ENCODE measurements around the gene TAB2. TPM values are rescaled to one million over a fixed set of nuclear protein-coding genes. Genes with fewer than 3 reads are reported as not detected.

TAB2 gene
- polyA plus RNA-seq, 1 donor, result 54.6 TPM

GRCh38 chr6:149414821-149415220 lies 97.3 kb downstream of the TAB2 start:
- no peak for DNase-seq (ENCODE audit: low read depth)

- DNase-seq (ENCODE audit: low read depth), result no peak
Observed at GRCh38 chr6:149419696-149420404, 102.3 kb downstream of the TAB2 start.

- DNase-seq (ENCODE audit: low read depth), result no peak
Observed at GRCh38 chr6:149421132-149421531, 103.6 kb downstream of the TAB2 start.

GRCh38 chr6:149422581-149422980 lies 105.1 kb downstream of the TAB2 start:
- DNase-seq (ENCODE audit: low read depth), result no peak

GRCh38 chr6:149423964-149424440 lies 106.5 kb downstream of the TAB2 start:
- DNase-seq (ENCODE audit: low read depth), result no peak

- no peak for DNase-seq (ENCODE audit: low read depth)
Observed at GRCh38 chr6:149425224-149425623, 107.7 kb downstream of the TAB2 start.

- DNase-seq (ENCODE audit: low read depth), result no peak
Observed at GRCh38 chr6:149425754-149426153, 108.2 kb downstream of the TAB2 start.

GRCh38 chr6:149428606-149429005 lies 111.1 kb downstream of the TAB2 start:
- no peak for DNase-seq (ENCODE audit: low read depth)

GRCh38 chr6:149429427-149430360 lies 112.2 kb downstream of the TAB2 start:
- no peak for DNase-seq (ENCODE audit: low read depth)

GRCh38 chr6:149431905-149432775 lies 114.6 kb downstream of the TAB2 start:
- DNase-seq (ENCODE audit: low read depth), result peak; percentile 67

GRCh38 chr6:149433405-149433804 lies 115.9 kb downstream of the TAB2 start:
- no peak for DNase-seq (ENCODE audit: low read depth)

- DNase-seq (ENCODE audit: low read depth), result no peak
Observed at GRCh38 chr6:149433881-149434280, 116.4 kb downstream of the TAB2 start.

- no peak for DNase-seq (ENCODE audit: low read depth)
Observed at GRCh38 chr6:149435919-149436586, 118.5 kb downstream of the TAB2 start.

GRCh38 chr6:149436647-149437046 lies 119.1 kb downstream of the TAB2 start:
- no peak for DNase-seq (ENCODE audit: low read depth)

GRCh38 chr6:149437212-149437611 lies 119.7 kb downstream of the TAB2 start:
- DNase-seq (ENCODE audit: low read depth), result no peak

- no peak for DNase-seq (ENCODE audit: low read depth)
Observed at GRCh38 chr6:149438855-149439254, 121.3 kb downstream of the TAB2 start.

- DNase-seq (ENCODE audit: low read depth), result no peak
Observed at GRCh38 chr6:149439626-149440025, 122.1 kb downstream of the TAB2 start.

GRCh38 chr6:149440735-149441671 lies 123.5 kb downstream of the TAB2 start:
- DNase-seq (ENCODE audit: low read depth), result no peak

- DNase-seq (ENCODE audit: low read depth), result no peak
Observed at GRCh38 chr6:149441740-149442139, 124.2 kb downstream of the TAB2 start.

Measured in forelimb muscle (tissue), 1 donor.